HUES64 (cell line): ENCODE measurements around the gene B3GAT1.

Experiments used
- H3K27ac ChIP-seq: 2 replicates; pipeline ENCODE4 v1.7.0; 2013; ENCODE audit warnings: low read depth, low read length, inconsistent platforms
- H3K27me3 ChIP-seq: 2 replicates; pipeline ENCODE4 v1.6.1; 2013; ENCODE audit warnings: mild to moderate bottlenecking, low read length; ENCODE audit not compliant: insufficient read depth
- H3K36me3 ChIP-seq: 2 replicates; pipeline ENCODE4 v1.6.1; 2013; ENCODE audit warnings: mild to moderate bottlenecking, low read length; ENCODE audit not compliant: insufficient read depth
- H3K4me1 ChIP-seq: 2 replicates; pipeline ENCODE4 v1.6.1; 2013; ENCODE audit warnings: mild to moderate bottlenecking, low read length, moderate library complexity; ENCODE audit not compliant: insufficient read depth
- H3K4me3 ChIP-seq: 2 replicates; pipeline ENCODE4 v1.5.1; 2013; ENCODE audit warnings: mild to moderate bottlenecking, low read length, moderate library complexity
- H3K9ac ChIP-seq: 2 replicates; pipeline ENCODE4 v1.6.1; 2013; ENCODE audit warnings: mild to moderate bottlenecking, low read depth, low read length
- H3K9me3 ChIP-seq: 2 replicates; pipeline ENCODE4 v1.6.1; 2013; ENCODE audit warnings: low read depth, low read length; ENCODE audit not compliant: insufficient read depth
- WGBS: fragments of 150-250, 120-280 bp; methylation state at CpG from one replicate; pipeline ENCODE4 v1.1.7; 2013; ENCODE audit warnings: missing lambda C conversion rate; 5-methylcytosine and 5-hydroxymethylcytosine counted together

Gene B3GAT1

GRCh38 chr11:134406264-134407185 is 5.5 kb downstream of the B3GAT1 start:
- no peaks in the 10 kb centered on the region for H3K9me3 ChIP-seq
- peaks cover 12% of the 10 kb centered on the region for H3K27me3 ChIP-seq
- peaks cover 4% of the 10 kb centered on the region for H3K4me1 ChIP-seq
- WGBS = 91% methylated on average over 10 of the region's 11 CpGs
- H3K27ac ChIP-seq = no peak overlapping the region
- no peak overlapping the region for H3K4me3 ChIP-seq
- H3K9ac ChIP-seq = no peak overlapping the region
- H3K36me3 ChIP-seq = 0 out of 2 replicates have a peak, but pooled peaks cover 3% of the 10 kb centered on the region

GRCh38 chr11:134405841-134406240 is 6.2 kb downstream of the B3GAT1 start:
- Histone ChIP-seq H3K27me3 (peaks cover 6% of the 10 kb centered on the region), H3K9me3 (no peaks in the 10 kb centered on the region), H3K4me3 (no peak overlapping the region), H3K27ac (no peak overlapping the region), H3K9ac (no peak overlapping the region), H3K36me3 (0 out of 2 replicates have a peak, but pooled peaks cover 3% of the 10 kb centered on the region), H3K4me1 (peaks cover 4% of the 10 kb centered on the region; the same call in 1 of the 2 replicates)
- WGBS = 88% methylated on average over 9 of the region's 9 CpGs

GRCh38 chr11:134405436-134405835 is 6.6 kb downstream of the B3GAT1 start:
- Histone ChIP-seq H3K27ac (no peak overlapping the region), H3K27me3 (peaks cover 2% of the 10 kb centered on the region; the same call in 1 of the 2 replicates), H3K9ac (no peak overlapping the region), H3K4me3 (no peak overlapping the region), H3K9me3 (no peaks in the 10 kb centered on the region), H3K4me1 (peaks cover 4% of the 10 kb centered on the region; the same call in 1 of the 2 replicates), H3K36me3 (0 out of 2 replicates have a peak, but pooled peaks cover 3% of the 10 kb centered on the region)
- 90% methylated on average over 8 of the region's 8 CpGs for WGBS

GRCh38 chr11:134404575-134405341 is 7.3 kb downstream of the B3GAT1 start:
- Histone ChIP-seq H3K9ac (no peak overlapping the region), H3K36me3 (0 out of 2 replicates have a peak, but pooled peaks cover 3% of the 10 kb centered on the region), H3K27me3 (no peaks in the 10 kb centered on the region), H3K9me3 (no peaks in the 10 kb centered on the region), H3K4me3 (no peak overlapping the region), H3K27ac (no peak overlapping the region), H3K4me1 (peaks cover 4% of the 10 kb centered on the region; the same call in 1 of the 2 replicates)
- 94% methylated on average over 30 of the region's 30 CpGs for WGBS

GRCh38 chr11:134402910-134403309 is 9.1 kb downstream of the B3GAT1 start:
- Histone ChIP-seq H3K9me3 (no peaks in the 10 kb centered on the region), H3K4me3 (no peak overlapping the region), H3K9ac (no peak overlapping the region), H3K4me1 (no peaks in the 10 kb centered on the region), H3K27me3 (no peaks in the 10 kb centered on the region), H3K27ac (no peak overlapping the region), H3K36me3 (0 out of 2 replicates have a peak, but pooled peaks cover 3% of the 10 kb centered on the region)
- 93% methylated on average over 12 of the region's 12 CpGs for WGBS

GRCh38 chr11:134401825-134402809 is 9.9 kb downstream of the B3GAT1 start:
- Histone ChIP-seq H3K4me3 (no peak overlapping the region), H3K9me3 (no peaks in the 10 kb centered on the region), H3K27ac (no peak overlapping the region), H3K9ac (no peak overlapping the region), H3K27me3 (no peaks in the 10 kb centered on the region), H3K36me3 (0 out of 2 replicates have a peak, but pooled peaks cover 3% of the 10 kb centered on the region), H3K4me1 (no peaks in the 10 kb centered on the region)
- WGBS = 83% methylated on average over 19 of the region's 19 CpGs

GRCh38 chr11:134399996-134400395 is 12.0 kb downstream of the B3GAT1 start:
- Histone ChIP-seq H3K27me3 (no peaks in the 10 kb centered on the region), H3K4me1 (no peaks in the 10 kb centered on the region)

GRCh38 chr11:134399293-134399654 is 12.8 kb downstream of the B3GAT1 start:
- WGBS = 93% methylated on average over 8 of the region's 8 CpGs
- H3K27ac ChIP-seq = no peak overlapping the region

More at GRCh38 chr11:134399996-134400395, 12.0 kb downstream of the B3GAT1 start:
- Histone ChIP-seq H3K9me3 (no peaks in the 10 kb centered on the region), H3K9ac (no peak overlapping the region), H3K27ac (no peak overlapping the region), H3K36me3 (0 out of 2 replicates have a peak, but pooled peaks cover 3% of the 10 kb centered on the region), H3K4me3 (no peak overlapping the region)
- 91% methylated on average over 7 of the region's 7 CpGs for WGBS

GRCh38 chr11:134398644-134399292 is 13.3 kb downstream of the B3GAT1 start:
- no peak overlapping the region for H3K27ac ChIP-seq

More at GRCh38 chr11:134399293-134399654, 12.8 kb downstream of the B3GAT1 start:
- H3K9ac ChIP-seq = no peak overlapping the region
- H3K9me3 ChIP-seq = no peaks in the 10 kb centered on the region
- H3K27me3 ChIP-seq = no peaks in the 10 kb centered on the region
- H3K4me1 ChIP-seq = no peaks in the 10 kb centered on the region
- 0 out of 2 replicates have a peak, but pooled peaks cover 2% of the 10 kb centered on the region for H3K36me3 ChIP-seq
- H3K4me3 ChIP-seq = no peak overlapping the region

GRCh38 chr11:134398079-134398444 is 14.0 kb downstream of the B3GAT1 start:
- Histone ChIP-seq H3K9ac (no peak overlapping the region), H3K36me3 (peaks cover 4% of the 10 kb centered on the region; the same call in 1 of the 2 replicates), H3K9me3 (no peaks in the 10 kb centered on the region), H3K4me1 (no peaks in the 10 kb centered on the region), H3K4me3 (no peak overlapping the region), H3K27ac (no peak overlapping the region), H3K27me3 (no peaks in the 10 kb centered on the region)
- 93% methylated on average over 11 of the region's 11 CpGs for WGBS

More at GRCh38 chr11:134398644-134399292, 13.3 kb downstream of the B3GAT1 start:
- no peaks in the 10 kb centered on the region for H3K36me3 ChIP-seq
- 90% methylated on average over 13 of the region's 13 CpGs for WGBS
- H3K9me3 ChIP-seq = no peaks in the 10 kb centered on the region
- no peaks in the 10 kb centered on the region for H3K4me1 ChIP-seq
- no peaks in the 10 kb centered on the region for H3K27me3 ChIP-seq
- no peak overlapping the region for H3K9ac ChIP-seq
- H3K4me3 ChIP-seq = no peak overlapping the region
